Upper lobe of right lung (tissue), 1 donor: ENCODE data around the gene SMAGP. TPM values are rescaled to one million over a fixed set of nuclear protein-coding genes. Genes with fewer than 3 reads are reported as not detected.
A peak's percentile ranks its signal among the peaks of the same experiment; 100 is the strongest.

Experiments
- ATAC-seq: fragments of 200-7000 bp; cut with Tn5 transposase; one replicate; pipeline ENCODE4 v1.9.1; 2020; ENCODE audit warnings: mild to moderate bottlenecking, moderate library complexity
- DNase-seq: peaks from one replicate; pipeline ENCODE4 v3.0.0-alpha.2; 2020
- H3K27ac ChIP-seq: fragments of 200-600 bp; one replicate; pipeline ENCODE4 v1.8.0; 2022
- H3K27me3 ChIP-seq: fragments of 200-600 bp; one replicate; pipeline ENCODE4 v1.8.0; 2022; ENCODE audit warnings: mild to moderate bottlenecking
- H3K36me3 ChIP-seq: fragments of 200-600 bp; one replicate; pipeline ENCODE4 v1.8.0; 2022
- H3K4me1 ChIP-seq: fragments of 200-600 bp; one replicate; pipeline ENCODE4 v1.8.0; 2022
- H3K4me3 ChIP-seq: fragments of 200-600 bp; one replicate; pipeline ENCODE4 v1.8.0; 2022; ENCODE audit warnings: mild to moderate bottlenecking
- H3K9me3 ChIP-seq: fragments of 200-600 bp; one replicate; pipeline ENCODE4 v1.8.0; 2022
- CTCF ChIP-seq: fragments of 200-600 bp; IDR thresholded peaks from one replicate; pipeline ENCODE4 v1.8.0; 2022; ENCODE audit warnings: antibody characterized with exemption
- intact Hi-C: fragments of 100-400 bp; cut with DNase I; formaldehyde crosslinking; loops from one replicate; pipeline ENCODE4 v1.11.0; 2022
- total RNA-seq: library from RNA; stranded (reverse); fragmentation: NEBNext Ultra II Directional; extraction: Animal tissue kit (Norgen Biotek cat#: 25700); gene quantifications from one replicate; pipeline ENCODE4 v1.2.1, GENCODE V29; 2021
- donor health status: DM: no; HTN: yes; CAD: no; lungs with severe emphysema.

Gene SMAGP
- total RNA-seq, 1 donor from 2014 or later: 34.2 TPM

- ATAC-seq: no peak
- no peaks in the 10 kb centered on the region for H3K36me3 ChIP-seq
- H3K27ac ChIP-seq: no peak overlapping the region
- H3K4me1 ChIP-seq: no peaks in the 10 kb centered on the region
- TF ChIP-seq CTCF: no peak
- no peak overlapping the region for H3K4me3 ChIP-seq
- no peaks in the 10 kb centered on the region for H3K27me3 ChIP-seq
- H3K9me3 ChIP-seq: no peaks in the 10 kb centered on the region
- intact Hi-C loops: no loop called here
- no peak for DNase-seq
Measured at GRCh38 chr12:51199366-51199945, 70.8 kb downstream of the SMAGP start.

- Histone ChIP-seq H3K4me3 (no peak overlapping the region), H3K4me1 (no peaks in the 10 kb centered on the region), H3K36me3 (no peaks in the 10 kb centered on the region), H3K27me3 (no peaks in the 10 kb centered on the region), H3K27ac (no peak overlapping the region), H3K9me3 (no peaks in the 10 kb centered on the region)
- TF ChIP-seq CTCF: no peak
- intact Hi-C loops: no loop called here
- ATAC-seq (peak; percentile 7), DNase-seq (no peak)
Measured at GRCh38 chr12:51198568-51199365, 71.4 kb downstream of the SMAGP start.

- ATAC-seq: no peak
- TF ChIP-seq CTCF: no peak
- no peaks in the 10 kb centered on the region for H3K27me3 ChIP-seq
Measured at GRCh38 chr12:51197736-51198567, 72.3 kb downstream of the SMAGP start.

GRCh38 chr12:51196547-51196946 is 73.7 kb downstream of the SMAGP start:
- Histone ChIP-seq H3K36me3 (no peaks in the 10 kb centered on the region), H3K9me3 (no peaks in the 10 kb centered on the region), H3K4me3 (no peak overlapping the region), H3K27ac (no peak overlapping the region), H3K27me3 (no peaks in the 10 kb centered on the region), H3K4me1 (no peaks in the 10 kb centered on the region)
- TF ChIP-seq CTCF: no peak
- intact Hi-C loops: no loop called here
- no peak for DNase-seq
- ATAC-seq: no peak

More at GRCh38 chr12:51197736-51198567, 72.3 kb downstream of the SMAGP start:
- no peaks in the 10 kb centered on the region for H3K4me1 ChIP-seq
- H3K9me3 ChIP-seq: no peaks in the 10 kb centered on the region
- DNase-seq: no peak
- H3K36me3 ChIP-seq: no peaks in the 10 kb centered on the region
- intact Hi-C loops: no loop called here
- no peak overlapping the region for H3K27ac ChIP-seq
- no peak overlapping the region for H3K4me3 ChIP-seq

GRCh38 chr12:51195841-51196240 is 74.4 kb downstream of the SMAGP start:
- no peak for TF ChIP-seq CTCF
- intact Hi-C loops: no loop called here
- Histone ChIP-seq H3K27me3 (no peaks in the 10 kb centered on the region), H3K4me3 (no peak overlapping the region), H3K9me3 (no peaks in the 10 kb centered on the region), H3K36me3 (peaks cover 5% of the 10 kb centered on the region), H3K27ac (no peak overlapping the region), H3K4me1 (no peaks in the 10 kb centered on the region)
- ATAC-seq: no peak
- no peak for DNase-seq

Other genes with a start within 250 kb of the SMAGP start
- 96.8 TPM for gene SLC11A2, start 244.0 kb downstream of the SMAGP start, total RNA-seq
- gene LETMD1, start 222.1 kb downstream of the SMAGP start, total RNA-seq: 71.6 TPM
- gene CSRNP2, start 186.8 kb downstream of the SMAGP start, total RNA-seq: 34.5 TPM
- gene TFCP2, start 97.3 kb downstream of the SMAGP start, total RNA-seq: 25.0 TPM
- 19.0 TPM for gene POU6F1, start 52.4 kb downstream of the SMAGP start, total RNA-seq
- gene DAZAP2, start 31.6 kb downstream of the SMAGP start, total RNA-seq: 244 TPM
- 26.1 TPM for gene BIN2, start 53.8 kb upstream of the SMAGP start, total RNA-seq
- gene CELA1, start 76.3 kb upstream of the SMAGP start, total RNA-seq: not detected
- gene GALNT6, start 121.0 kb upstream of the SMAGP start, total RNA-seq: 16.6 TPM
- 2.5 TPM for gene SLC4A8, start 154.4 kb upstream of the SMAGP start, total RNA-seq